GM21526 (cell line): Measurements from ENCODE around the gene MYO1B.
"Not testable (repeated sequence)": the region's sequence is repeated elsewhere in the genome, so short reads cannot be mapped to it uniquely, and the experiment has no call there.

ENCODE experiments used
- ATAC-seq: cut with Tn5 transposase; IDR thresholded peaks from one replicate; pipeline ENCODE4 v1.9.1; 2021; ENCODE audit warnings: moderate library complexity; ENCODE audit not compliant: unreplicated experiment, low FRiP score

The MYO1B gene

GRCh38 chr2:191436368-191437055 lies 191.3 kb downstream of the MYO1B start:
- no peak for ATAC-seq

GRCh38 chr2:191439481-191439880 lies 194.3 kb downstream of the MYO1B start:
- ATAC-seq = no peak

GRCh38 chr2:191441496-191442214 lies 196.5 kb downstream of the MYO1B start:
- ATAC-seq = no peak

GRCh38 chr2:191443446-191443845 lies 198.2 kb downstream of the MYO1B start:
- no peak for ATAC-seq

- ATAC-seq = no peak
Measured at GRCh38 chr2:191446910-191447309, 201.7 kb downstream of the MYO1B start.

GRCh38 chr2:191451116-191451515 lies 205.9 kb downstream of the MYO1B start:
- no peak for ATAC-seq

GRCh38 chr2:191452065-191452464 lies 206.9 kb downstream of the MYO1B start:
- ATAC-seq = no peak

GRCh38 chr2:191453761-191454160 lies 208.6 kb downstream of the MYO1B start:
- ATAC-seq = no peak

GRCh38 chr2:191456506-191456905 lies 211.3 kb downstream of the MYO1B start:
- not testable (repeated sequence) for ATAC-seq

GRCh38 chr2:191459158-191459557 lies 214.0 kb downstream of the MYO1B start:
- no peak for ATAC-seq

GRCh38 chr2:191462370-191462769 lies 217.2 kb downstream of the MYO1B start:
- ATAC-seq = no peak

- no peak for ATAC-seq
Measured at GRCh38 chr2:191463790-191464189, 218.6 kb downstream of the MYO1B start.

- no peak for ATAC-seq
Measured at GRCh38 chr2:191465766-191466420, 220.7 kb downstream of the MYO1B start.

- no peak for ATAC-seq
Measured at GRCh38 chr2:191467113-191467512, 221.9 kb downstream of the MYO1B start.

GRCh38 chr2:191470306-191470705 lies 225.1 kb downstream of the MYO1B start:
- no peak for ATAC-seq

GRCh38 chr2:191474464-191474863 lies 229.3 kb downstream of the MYO1B start:
- no peak for ATAC-seq
